Right kidney (tissue), 9 donors: Measurements from ENCODE around the gene CTSW.
"Not testable (repeated sequence)": the region's sequence is repeated elsewhere in the genome, so short reads cannot be mapped to it uniquely, and the experiment has no call there.

Experiments used
- DNase-seq: peaks from one replicate; pipeline ENCODE4 v3.0.0-alpha.2; 2016
- long read RNA-seq, 8 donors: transcript quantifications; one replicate each; lab custom pipeline, GENCODE V29; 2026

CTSW gene, protein sequence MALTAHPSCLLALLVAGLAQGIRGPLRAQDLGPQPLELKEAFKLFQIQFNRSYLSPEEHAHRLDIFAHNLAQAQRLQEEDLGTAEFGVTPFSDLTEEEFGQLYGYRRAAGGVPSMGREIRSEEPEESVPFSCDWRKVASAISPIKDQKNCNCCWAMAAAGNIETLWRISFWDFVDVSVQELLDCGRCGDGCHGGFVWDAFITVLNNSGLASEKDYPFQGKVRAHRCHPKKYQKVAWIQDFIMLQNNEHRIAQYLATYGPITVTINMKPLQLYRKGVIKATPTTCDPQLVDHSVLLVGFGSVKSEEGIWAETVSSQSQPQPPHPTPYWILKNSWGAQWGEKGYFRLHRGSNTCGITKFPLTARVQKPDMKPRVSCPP
- long read RNA-seq, donor 1 = 0 reads
- long read RNA-seq, donor 2 = 0 reads
- long read RNA-seq, donor 3 = 0 reads
- long read RNA-seq, donor 4 = 0 reads
- long read RNA-seq, donor 5 = 0 reads
- long read RNA-seq, donor 6 = 0 reads
- long read RNA-seq, donor 7, partial matches to known transcripts = 0 of 1 reads
- long read RNA-seq, donor 7, other reads (novel, unspliced or antisense) = 0 of 1 reads
- long read RNA-seq, donor 8, partial matches to known transcripts = 0 of 2 reads
- long read RNA-seq, donor 8, other reads (novel, unspliced or antisense) = 0 of 2 reads

DNA sequence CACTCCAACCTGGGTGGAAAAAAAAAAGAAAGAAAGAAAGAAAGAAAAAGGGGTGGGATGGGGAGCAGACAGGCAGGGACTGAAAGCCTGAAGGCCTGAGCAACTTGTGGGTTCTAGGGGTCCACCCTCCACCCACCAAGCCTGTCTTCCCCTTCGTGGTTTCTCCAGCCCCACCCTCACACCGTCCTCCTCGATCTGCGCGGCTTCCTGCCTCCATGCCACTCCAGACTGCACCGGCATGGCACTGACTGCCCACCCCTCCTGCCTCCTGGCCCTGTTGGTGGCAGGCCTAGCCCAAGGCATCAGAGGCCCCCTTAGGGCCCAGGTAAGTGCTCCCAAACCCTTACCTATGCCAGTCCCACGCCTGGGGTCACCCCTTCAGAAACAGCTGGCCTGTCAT lies at the start of gene CTSW:
TSS of gene CTSW (plus strand) at position 221 of the 400 bp plus-strand sequence. CDS start at position 239, 18 bp downstream.
- no peak for DNase-seq

DNA sequence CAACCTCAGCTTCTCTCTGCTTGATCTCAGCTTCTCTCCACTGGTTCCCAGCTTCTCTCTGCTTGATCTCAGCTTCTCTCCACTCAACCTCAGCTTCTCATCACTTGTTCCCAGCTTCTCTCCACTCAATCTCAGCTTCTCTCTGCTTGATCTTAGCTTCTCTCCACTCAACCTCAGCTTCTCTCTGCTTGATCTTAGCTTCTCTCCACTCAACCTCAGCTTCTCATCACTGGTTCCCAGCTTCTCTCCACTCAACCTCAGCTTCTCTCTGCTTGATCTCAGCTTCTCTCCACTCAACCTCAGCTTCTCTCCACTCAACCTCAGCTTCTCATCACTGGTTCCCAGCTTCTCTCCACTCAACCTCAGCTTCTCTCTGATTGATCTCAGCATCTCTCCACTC lies 47.4 kb upstream of the CTSW start:
- not testable (repeated sequence) for DNase-seq

DNA sequence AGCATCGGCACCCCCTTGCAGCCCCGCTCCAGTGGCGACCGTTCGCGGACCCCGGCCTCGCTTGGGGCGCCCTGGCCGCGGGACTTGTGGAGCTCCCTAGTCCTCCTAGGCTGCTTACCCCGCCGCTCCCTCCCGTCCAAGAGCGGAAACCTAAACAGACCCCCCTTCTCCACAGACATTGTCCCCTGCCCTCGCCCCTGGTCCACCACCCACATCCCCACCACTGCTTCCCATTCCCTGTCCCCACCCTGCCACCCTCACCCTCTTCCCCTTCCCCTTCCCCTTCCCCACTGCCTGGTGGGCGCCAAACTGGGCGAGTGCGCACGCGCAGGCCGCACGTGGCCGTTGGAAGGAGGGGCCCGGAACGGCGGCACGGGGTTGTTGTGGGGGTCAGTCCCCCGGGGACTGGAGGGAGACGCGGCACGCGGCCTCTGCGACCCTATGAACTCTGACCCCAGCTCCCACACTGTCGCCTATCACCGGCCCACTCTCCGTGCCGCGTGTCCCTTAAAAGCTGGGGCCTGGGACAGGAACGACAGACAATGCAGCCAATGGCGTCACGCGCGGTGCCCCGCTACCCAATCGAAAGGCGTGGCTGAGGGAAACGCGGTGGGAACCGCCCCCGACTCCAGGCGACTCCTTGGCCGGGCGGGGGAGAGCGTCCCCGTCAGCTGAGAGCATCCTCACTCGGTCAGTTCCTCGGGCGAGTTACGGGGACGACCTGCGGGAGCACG lies 46.2 kb upstream of the CTSW start, which contains the start of gene SNX32:
TSS of gene SNX32 (plus strand) at position 667 of the 734 bp plus-strand sequence. CDS start 103 bp downstream, outside the sequence.
- DNase-seq = peak; percentile 98

DNA sequence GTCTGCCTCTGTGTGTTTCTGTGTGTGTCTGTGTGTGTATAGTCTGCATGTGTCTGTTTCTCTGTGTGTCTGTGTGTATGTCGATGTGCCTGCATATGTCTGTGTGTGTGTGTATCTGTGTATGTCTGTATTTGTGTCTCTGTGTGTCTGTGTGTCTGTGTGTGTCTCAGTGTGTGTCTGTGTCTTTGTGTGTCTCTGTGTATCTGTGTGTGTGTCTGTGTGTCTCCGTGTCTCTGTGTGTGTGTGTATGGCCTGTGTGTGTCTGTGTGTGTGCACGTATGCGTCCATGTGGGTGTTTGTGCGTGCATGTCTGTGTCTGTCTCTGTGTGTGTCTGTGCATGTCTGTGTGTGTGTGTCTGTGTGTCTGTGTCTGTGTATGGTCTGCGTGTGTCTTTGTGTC lies 45.4 kb upstream of the CTSW start:
- DNase-seq = no peak

DNA sequence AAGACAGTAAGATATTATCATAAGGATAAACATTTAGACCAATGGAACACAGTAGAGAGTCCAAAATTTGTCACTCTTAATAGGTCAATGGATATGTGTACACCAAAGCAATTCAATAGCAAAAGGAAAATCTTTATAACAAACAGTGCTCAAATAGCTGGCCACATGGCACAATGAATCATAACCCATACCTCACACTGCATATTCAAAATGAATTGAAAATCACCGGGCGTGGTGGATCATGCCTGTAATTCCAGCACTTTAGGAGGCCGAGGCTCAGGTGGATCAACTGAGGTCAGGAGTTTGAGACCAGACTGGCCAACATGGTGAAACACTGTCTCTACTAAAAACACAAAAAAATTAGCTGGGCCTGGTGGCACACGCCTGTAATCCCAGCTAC lies 37.5 kb upstream of the CTSW start:
- DNase-seq = no peak

DNA sequence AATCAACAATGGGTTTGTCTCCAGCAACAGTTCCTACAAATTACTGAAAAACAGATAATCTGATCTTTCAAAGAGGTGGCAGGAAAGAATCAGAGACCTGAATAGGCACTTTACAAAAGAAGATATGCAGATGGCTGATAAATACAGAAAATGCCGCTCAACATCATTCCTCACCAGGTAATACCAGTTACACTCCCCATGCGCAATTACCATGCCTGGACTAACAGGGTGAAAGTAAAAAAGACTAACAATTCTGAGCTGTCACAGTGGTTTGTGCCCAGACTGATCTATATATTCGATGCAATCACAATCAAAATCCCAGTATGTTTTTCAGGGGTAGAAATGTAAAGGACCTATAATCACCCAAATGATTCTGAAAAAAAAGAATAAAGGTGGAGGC lies 35.8 kb upstream of the CTSW start:
- no peak for DNase-seq

DNA sequence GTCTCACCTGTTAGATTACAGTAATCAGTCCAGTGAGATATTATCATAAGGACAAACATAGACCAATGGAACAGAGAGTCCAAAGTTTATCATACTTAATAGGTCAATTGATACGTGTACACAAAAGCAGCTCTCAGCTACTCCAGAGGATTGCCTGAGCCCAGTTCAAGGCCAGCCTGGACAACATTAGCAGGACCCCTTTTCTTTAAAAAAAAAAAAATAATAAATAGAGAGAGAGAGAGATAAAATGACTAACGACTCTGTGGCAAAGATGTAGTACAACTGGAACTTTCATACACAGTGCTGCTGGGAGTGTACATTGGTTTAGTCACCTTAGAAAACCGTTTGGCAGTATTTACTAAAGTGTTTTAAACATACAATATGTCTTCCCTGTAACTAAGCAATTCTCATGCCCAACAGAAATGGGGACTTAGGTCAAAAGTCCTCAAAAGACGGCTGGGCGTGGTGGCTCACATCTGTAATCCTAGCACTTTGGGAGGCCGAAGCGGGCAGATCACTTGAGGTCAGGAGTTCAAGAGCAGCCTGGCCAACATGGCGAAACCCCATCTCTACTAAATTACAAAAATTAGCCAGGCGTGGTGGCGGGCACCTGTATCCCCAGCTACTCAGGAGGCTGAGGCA lies 35.3 kb upstream of the CTSW start:
- no peak for DNase-seq

DNA sequence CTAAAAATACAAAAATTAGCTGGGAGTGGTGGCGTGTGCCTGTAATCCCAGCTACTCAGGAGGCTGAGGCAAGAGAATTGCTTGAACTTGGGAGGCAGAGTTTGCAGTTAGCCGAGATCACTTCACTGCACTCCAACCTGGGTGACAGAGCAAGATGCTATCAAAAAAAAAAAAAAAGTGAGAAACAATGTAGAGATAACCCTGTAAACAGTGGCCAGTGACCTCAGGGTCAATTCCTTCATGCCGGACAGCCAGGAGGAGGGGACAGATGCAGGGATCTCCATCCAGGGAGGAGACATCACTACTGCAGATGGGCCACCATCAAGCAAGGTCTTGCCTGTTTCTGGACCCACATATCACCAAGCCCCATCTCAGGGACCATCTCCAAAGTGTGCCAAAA lies 31.9 kb upstream of the CTSW start:
- DNase-seq = no peak

DNA sequence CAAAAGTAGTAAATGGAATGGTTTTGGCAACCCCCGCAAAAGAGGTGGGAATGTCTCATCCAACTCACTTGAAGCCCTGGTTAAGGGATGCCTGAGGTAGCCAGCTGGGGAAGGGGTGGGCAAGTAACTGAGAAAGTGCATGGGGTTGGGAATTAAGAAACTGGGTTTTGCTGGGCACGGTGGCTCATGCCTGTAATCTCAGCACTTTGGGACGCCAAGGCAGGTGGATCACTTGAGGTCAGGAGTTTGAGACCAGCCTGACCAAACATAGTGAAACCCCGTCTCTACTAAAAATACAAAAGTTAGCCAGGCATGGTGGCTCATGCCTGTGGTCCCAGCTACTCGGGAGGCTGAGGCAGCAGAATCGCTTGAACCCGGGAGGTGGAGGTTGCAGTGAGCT lies 30.9 kb upstream of the CTSW start:
- DNase-seq = not testable (repeated sequence)

DNA sequence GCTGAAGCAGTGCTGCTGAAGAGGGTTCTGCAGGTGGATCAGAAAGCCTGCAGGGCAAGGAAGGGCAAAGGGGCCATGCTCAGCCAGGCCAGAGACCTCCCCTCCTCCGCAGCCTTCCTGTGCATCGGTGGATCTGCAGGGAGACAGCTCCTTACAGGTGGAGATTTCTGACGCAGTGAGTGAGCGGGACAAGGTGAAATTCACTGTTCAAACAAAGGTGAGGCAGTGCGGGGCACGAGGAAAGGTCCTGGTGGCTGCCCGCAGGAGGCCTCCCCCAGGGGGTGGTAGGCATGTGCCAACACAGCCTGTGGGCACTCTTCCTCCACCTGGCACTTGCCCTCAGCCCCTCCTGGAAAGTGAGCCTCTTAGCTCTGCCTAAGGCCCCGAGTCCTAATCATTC lies 30.3 kb upstream of the CTSW start:
- DNase-seq = no peak

DNA sequence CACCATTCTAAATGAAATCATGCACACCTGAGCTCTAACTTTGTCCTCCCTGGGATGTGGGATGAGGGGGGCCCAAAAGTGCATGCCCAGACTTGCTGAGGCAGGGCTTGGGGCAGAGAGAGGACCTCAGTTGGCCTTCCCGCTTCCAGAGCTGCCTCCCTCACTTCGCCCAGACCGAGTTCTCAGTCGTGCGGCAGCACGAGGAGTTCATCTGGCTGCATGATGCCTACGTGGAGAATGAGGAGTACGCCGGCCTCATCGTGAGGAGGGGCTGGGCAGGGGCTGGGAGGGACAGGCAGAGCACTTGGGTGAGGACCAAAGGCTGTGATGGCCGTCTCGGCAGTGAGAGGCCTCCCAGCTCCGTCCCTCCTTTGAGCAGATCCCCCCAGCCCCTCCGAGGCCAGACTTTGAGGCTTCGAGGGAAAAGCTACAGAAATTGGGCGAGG lies 29.8 kb upstream of the CTSW start:
- DNase-seq = no peak

DNA sequence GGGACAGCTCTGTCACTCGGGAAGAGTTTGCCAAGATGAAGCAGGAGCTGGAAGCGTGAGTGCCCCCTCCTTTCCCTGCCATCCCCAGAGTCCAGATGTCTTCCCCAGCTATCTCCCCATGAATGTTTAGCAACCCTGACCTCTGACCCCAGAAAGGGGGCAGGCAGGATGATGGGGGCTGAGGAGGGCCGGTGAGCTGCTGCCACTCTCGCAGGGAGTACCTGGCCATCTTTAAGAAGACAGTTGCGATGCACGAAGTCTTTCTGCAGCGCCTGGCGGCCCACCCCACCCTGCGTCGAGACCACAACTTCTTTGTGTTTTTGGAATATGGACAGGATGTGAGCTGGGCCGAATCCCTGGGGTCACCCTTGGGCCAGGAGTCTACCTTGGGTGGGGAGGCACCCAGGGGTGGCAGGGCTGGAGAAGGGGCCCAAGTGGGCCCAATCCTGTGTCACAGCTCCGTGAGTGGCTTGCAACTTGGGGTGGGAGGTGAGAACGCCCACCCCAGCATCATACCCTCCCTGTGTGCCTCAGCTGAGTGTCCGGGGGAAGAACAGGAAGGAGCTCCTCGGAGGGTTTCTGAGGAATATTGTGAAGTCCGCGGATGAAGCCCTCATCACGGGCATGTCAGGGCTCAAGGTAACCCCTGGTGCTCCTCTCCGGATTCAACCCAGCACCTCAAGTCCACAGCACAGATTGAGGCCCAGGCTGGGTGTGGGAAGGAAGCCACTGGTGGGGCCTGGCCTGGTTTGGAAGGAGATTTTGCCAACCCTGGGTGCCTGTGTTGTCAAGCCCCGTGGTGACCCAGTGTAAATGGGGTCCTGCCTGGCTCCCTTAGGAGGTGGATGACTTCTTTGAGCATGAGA lies 29.2 kb upstream of the CTSW start:
- no peak for DNase-seq

DNA sequence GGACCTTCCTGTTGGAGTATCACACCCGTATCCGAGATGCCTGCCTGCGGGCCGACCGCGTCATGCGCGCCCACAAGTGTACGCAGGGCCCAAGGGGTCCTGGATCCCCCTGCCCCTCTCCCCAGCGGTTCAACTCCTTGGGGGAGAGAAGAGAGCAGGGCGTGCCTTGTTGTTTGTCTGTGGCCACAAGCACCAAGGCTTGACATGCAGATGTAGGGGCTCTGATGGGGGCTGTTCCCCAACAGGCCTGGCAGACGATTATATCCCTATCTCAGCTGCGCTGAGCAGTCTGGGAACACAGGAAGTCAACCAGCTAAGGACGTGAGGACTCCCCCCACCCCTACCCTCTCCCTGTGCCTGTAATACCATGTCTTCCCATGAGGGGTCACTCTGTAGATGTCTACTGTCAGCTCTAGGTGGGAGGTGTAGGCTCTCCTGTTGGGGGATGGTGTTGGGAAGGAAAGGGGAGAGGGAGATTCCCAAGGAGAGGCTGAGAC lies 28.5 kb upstream of the CTSW start:
- no peak for DNase-seq

DNA sequence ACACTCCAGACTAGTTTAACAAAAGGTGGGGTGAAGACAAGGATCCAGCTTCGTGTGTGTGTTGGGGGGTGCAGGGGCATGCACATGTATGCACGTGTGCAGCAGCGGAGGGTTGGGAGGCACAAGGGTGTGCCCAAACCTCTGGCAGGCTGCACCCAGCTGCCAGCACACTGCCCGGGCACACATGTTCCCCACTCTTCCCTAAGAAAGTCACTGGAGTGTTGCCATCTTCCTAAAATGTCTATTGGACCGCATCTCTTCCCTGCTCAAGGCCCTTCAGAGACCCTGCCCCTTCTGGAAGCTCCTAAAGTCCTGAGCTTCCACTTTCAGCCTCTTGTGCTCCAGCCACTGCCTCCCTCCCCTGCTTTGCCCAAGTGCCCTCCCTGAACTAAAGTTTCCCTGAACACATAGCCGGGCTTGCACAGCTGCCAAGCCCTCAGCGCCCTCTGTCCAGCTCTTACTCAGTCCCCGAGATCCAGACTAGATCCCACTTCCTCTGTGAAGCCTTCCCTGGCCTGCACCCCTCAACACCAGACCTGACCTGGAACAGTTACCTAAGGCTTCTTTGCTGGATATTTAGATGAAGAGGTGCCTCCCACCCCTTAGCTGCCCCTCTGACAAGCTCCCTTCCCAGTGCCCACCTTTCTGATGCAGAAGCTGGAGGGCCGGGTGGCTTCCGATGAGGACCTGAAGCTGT lies 27.7 kb upstream of the CTSW start:
- DNase-seq = no peak

DNA sequence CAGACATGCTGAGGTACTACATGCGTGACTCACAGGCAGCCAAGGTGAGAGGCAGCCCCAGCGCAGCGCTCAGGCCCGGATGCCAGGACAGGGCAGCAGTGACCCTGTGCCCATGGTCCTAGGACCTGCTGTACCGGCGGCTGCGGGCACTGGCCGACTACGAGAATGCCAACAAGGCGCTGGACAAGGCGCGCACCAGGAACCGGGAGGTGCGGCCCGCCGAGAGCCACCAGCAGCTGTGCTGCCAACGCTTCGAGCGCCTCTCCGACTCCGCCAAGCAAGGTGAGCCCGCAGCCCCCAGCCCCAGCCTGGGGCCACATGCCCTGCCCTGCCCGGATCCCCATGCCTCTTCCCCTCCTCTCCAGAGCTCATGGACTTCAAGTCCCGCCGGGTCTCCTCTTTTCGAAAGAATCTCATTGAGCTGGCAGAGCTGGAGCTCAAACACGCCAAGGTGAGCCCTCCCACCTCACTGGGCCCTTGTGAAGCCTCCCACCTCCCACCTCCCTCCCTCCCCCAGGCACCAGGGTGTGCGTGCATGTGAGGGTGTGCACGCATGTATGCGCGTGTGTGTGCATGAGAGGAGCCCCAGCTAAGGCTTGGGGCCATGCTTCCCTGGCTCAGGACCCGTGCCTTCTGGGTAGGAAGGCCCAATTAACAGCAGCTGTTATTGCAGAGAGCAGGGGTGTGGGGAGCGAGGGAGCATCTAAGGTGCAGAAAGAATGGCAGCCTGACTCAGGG lies 27.0 kb upstream of the CTSW start:
- no peak for DNase-seq

DNA sequence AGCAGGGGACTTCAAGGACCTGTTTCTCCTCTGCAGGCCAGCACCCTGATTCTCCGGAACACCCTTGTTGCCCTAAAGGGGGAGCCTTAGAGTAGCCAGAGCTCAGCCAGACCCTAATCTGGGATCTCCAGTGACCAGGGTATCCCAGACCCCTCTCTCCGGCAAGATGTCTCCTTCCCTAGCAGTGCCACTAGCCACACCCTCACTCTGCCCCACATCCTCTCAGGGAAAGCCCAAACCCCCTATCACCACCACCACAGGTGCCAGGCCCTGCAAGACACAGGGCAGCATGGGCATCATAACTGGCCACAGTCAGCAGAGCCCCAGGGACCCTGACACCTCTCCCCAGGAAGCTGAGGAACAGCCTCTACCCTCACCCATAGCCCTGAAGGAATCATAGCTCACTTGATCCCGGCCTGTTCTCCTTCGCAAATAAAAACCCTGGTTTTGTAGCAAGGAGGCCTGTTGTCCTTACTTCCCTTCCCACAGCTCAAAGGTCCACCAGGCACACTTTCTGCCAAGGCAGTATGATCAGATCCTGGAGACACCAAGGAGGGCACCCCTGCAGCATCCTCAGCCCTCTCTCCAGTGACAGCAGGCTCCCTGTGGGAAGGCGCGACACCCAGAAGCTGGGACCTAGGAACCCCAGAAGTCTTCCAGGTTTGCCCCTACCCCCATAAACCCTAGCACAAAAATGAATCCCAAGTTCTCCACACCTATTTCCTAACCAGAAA lies 26.2 kb upstream of the CTSW start:
- no peak for DNase-seq

DNA sequence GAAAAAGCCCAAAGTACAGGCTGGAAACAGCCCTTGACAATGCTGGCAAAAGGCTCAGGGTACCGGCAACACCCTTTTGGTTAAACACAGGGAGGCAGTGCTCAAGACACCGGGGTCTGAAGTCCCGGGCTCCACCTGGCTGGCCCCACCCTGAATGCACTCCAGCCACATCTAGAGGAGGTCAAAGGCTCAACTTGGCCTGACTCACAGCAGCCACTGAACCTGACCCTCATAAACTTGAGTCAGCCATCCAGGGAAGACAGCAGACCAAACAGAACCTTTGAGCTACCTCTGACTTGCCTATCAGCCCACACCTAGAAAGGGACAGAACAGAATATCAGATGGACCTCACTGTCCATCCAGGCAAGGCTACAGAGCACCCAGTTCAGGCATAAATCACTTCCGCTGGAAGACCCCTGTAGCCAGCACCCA lies 25.5 kb upstream of the CTSW start:
- DNase-seq = no peak

DNA sequence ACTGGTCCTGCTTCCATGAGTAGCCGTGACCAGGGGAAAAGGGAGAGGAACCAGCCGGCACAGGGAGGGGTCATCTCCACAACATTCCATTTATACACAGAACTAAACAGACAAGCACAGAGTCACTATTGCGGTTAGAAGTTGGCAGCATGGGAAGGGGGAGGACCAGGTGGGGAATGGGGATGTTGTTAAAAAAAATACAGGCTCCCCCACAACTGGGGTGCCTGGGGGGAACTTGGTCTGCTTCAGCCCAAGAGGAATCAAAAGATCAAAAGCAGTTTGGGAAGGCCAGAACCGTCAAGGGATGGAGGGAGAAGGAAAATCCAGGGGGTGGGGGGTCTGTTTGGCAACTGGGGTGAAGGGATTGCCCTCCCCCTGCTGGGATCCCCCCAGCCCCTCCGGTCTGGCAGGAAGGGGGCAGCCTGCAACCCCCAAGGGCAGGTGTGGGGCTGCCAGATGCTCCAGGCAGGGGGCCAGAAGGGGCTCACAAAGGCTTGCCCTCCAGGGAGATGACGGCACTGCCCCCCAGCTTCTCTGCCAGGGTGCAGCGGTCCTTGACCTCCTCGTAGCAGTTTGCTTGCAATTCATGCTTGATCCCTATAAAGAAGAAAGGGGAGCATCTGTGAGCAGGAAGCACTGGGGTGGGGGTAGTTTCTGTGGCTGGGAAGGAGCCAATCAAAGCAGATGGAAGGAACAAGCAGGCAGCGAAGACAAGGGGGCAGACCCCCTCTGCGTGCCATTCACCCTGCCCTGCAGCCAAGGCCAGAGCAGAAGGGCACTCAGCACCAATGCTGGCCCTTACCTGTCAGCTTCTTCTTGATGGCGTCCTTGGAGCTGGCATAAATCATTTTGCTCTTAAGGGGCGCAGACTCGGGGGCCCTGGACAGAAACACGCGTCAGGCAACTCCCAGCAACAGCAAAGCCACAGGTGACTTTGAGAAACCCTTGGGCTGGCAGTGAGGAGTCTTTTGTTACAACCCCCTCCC lies 24.5 kb upstream of the CTSW start:
- no peak for DNase-seq
